ENCODE results near the gene MED16.
"Not testable (repeated sequence)": the region's sequence is repeated elsewhere in the genome, so short reads cannot be mapped to it uniquely, and the experiment has no call there.

MED16 gene

DNA sequence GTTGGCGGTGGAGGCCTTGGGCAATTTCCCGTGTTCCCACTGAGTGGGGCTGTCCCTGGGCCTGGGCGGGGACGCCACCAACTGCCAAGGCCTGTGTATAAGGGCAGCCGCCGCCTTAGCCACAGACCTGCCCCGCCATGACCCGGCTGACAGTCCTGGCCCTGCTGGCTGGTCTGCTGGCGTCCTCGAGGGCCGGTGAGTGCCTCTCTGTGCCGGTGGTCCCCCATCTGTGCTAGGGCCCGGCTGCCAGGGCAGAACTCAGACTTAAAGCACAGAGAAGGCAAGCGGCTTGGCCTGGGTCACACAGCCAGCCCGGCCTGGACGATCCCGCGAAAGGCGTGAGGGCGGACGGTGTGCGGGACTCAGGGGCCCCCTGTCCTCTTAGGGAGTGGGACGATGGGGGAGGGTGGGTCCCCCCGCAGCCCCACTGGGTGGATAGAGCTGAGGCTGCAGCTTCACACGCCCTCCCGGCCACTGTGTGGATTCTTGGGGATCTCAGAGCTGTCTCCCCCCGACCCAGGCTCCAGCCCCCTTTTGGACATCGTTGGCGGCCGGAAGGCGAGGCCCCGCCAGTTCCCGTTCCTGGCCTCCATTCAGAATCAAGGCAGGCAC lies 65.2 kb downstream of the MED16 start, which contains the start of gene AZU1:
Gene AZU1 (plus strand): TSS at position 128 of the 612 bp plus-strand sequence. CDS start 10 bp downstream, at position 138.
- no peak for DNase-seq (ENCODE audit: low read depth)

DNA sequence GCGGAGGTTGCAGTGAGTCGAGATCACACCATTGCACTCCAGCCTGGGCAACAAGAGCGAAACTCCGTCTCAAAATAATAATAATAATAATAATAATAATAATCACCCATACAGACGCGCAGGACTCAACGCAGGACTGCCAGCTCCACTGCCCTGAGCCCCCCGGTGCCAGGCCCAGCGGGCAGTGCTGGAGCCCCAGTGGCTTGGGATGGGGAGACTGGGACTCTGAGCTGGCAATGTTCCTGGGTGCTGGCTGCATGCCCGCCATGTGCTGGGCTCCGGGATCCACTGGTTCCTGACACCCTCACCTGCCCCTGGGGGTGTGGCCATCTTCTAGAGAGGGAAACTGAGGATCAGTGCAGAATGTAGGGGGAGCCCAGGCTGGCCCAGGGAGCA lies 65.7 kb downstream of the MED16 start:
- DNase-seq (ENCODE audit: low read depth): no peak

DNA sequence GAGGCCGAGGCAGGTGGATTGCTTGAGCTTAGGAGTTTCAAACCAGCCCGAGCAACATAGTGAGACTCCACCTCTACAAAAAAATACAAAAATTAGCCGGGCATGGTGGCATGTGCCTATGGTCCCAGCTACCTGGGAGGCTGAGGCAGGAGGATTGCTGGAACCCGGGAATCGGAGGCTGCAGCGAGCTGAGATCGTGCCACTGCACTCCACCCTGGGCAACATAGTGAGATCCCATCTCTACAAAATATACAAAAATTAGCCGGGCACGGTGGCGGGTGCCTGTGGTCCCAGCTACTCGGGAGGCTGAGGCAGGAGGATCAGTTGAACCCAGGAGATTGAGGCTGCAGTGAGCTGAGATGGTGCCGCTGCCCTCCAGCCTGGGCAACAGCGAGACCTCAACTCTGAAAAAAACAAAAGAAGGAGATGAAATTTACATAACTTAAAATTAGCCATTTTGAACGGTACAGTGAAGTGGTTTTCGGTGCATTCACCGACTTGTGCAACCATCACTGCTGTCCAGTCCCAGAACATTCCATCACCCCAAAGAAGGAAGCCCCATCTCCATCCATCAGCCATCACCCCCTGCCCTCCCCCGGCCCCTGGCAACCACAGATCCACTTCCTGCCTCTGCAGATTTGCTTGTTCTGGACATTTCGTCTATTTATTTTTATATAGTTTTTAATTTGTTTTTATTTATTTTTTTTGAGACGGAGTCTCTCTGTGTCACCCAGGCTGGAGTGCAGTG lies 66.9 kb downstream of the MED16 start:
- no peak for DNase-seq (ENCODE audit: low read depth)

DNA sequence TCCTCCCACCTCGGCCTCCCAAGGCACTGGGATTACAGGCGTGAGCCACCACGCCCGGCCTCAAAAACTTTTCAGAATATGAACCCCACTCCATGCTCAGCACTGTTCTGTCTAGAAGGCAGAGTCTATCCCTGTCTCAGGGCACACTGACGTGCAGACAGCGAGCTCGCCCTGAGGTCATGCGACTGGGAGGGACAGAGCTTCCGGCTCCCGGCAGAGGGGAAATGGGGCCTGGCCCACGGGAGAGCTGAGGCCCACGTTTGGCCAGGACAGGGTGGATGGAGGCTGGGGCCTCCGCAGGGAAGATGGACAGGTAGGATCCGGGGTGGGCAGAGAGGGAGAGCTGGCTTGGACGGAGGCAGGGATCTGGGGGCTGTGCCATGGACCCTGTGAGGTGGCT lies 68.1 kb downstream of the MED16 start:
- no peak for DNase-seq (ENCODE audit: low read depth)

DNA sequence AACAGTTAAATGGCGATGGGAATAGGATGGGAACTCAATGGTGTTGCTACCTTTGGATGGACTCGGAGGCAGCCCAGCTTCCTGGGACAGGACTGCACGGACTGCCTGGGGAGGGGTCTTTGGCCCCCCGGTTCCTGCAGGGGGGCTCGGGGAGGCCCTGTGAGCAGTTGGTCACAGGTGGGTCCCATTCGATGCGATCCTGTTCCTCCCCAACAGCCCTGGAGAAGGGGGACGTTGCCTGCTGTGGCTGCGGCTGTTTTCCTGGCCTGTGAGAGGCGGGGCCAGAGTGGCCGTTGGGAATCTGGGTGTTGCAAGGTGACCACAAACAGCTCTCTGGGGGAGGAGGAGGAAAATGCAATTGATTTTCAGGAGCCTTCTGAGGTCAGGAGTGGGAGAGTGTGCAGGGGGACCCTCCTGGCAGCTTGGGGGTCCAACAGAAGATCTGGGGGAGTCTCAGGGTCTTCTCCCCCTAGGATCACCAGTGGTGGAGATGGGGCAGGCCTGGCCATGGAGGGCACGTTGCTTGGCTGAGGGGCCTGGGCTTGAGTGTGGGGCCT lies 69.3 kb downstream of the MED16 start:
- DNase-seq (ENCODE audit: low read depth): no peak

DNA sequence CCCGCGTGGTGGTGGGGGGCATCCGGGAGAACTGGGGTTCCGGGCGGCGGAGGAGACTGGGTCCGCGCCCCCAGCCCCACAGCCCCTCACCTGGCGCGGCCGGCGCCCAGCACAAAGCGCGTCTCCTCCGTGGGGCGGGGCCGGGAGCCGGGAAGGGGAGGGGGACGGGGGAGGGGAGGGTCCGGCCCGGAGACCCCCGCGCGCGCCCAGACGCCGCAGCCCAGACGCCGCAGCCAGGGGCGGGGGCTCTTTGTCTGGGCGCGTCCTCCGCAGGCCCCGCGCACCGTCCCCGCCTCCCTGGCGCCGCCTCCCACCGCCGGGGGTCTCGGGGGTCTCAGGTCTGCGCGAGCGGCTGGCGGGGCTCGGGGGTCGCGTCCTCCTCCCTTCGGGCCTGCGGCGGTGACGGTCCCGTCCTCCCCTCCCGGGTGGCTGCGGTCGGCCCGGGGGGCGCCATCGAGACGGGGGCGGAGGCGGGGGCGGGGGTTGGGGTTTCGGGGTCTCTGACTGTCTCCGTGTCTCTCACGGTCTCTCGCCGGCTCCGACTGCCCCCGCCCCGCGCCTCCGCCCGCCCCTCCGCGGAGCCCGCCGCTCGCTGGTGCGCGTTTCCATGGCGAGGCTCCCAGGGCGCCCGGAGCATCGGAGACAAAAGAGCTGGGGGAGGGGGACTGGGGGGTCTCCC lies 71.0 kb downstream of the MED16 start, which contains the start of gene PLPPR3:
Gene PLPPR3 (minus strand): TSS at position 131 of the 679 bp plus-strand sequence. CDS start 396 bp downstream, outside the sequence.
- no peak for DNase-seq (ENCODE audit: low read depth)

DNA sequence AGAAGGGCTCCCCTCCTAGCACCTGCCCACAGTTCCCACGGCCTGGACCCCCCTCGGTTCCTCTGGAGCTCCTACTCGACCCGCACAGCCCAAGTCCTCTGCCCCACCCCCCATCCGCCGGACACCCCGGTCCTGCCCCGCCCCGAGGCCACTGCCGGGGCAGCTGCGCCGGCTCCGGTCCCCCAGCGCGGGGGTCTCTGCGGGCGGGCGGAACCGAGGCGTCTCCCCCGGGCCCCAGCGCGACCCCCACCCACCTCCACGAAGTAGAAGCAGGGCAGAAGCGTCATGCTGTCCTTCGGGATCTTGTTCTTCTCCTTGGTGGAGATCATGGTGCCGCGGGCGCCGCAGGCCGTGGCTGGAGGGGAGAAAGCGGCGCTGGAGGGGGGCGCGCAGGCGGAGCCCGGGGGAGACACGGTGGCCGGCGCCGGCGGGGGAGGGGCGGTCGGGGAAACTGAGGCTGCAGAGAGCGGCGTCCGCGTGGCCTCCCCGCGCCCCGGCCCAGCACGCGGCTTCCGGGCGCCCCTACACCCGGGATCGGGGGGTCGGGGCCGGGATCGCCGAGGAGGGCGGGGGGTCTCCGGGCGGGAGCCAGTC lies 71.7 kb downstream of the MED16 start:
- DNase-seq (ENCODE audit: low read depth): no peak

DNA sequence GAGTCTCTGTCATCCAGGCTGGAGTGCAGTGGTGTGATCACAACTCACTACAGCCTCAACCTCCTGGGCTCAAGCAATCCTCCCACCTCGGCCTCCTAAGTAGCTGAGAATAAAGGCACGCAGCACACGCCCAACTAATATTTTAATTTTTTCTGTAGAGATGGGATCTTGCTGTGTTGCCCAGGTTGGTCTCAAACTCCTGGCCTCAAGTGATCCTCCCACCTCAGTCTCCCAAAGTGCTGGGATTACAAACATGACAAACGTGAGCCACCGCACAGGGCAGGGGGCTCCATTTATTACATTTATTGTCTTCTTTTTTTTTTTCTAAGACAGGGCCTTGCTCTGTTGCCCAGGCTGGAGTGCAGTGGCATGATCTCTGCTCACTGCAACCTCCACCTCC lies 72.8 kb downstream of the MED16 start:
- DNase-seq (ENCODE audit: low read depth): not testable (repeated sequence)
